IgD-negative memory B cell (primary cell): ENCODE results near the gene USP36. TPM values are rescaled to one million over a fixed set of nuclear protein-coding genes. Genes with fewer than 3 reads are reported as not detected.
A peak's percentile ranks its signal among the peaks of the same experiment; 100 is the strongest.

ENCODE experiments used
- H3K27ac Mint-ChIP-seq, 3 donors: one replicate each; pipeline ENCODE4 v1.8.0; 2020 to 2022; ENCODE audit warnings: mild to moderate bottlenecking in 3 of 3, mixed read lengths in 3 of 3, moderate library complexity in 1 of 3
- H3K27me3 Mint-ChIP-seq: one replicate; pipeline ENCODE4 v1.8.0; 2021; ENCODE audit warnings: mixed read lengths
- H3K36me3 Mint-ChIP-seq: one replicate; pipeline ENCODE4 v1.8.0; 2020; ENCODE audit warnings: mild to moderate bottlenecking, mixed read lengths
- H3K4me1 Mint-ChIP-seq, 3 donors: one replicate each; pipeline ENCODE4 v1.8.0; 2020 to 2022; ENCODE audit warnings: mixed read lengths in 3 of 3, mild to moderate bottlenecking in 1 of 3
- H3K4me3 Mint-ChIP-seq, 4 donors: one replicate each; pipeline ENCODE4 v1.8.0; 2020 to 2022; ENCODE audit warnings: mild to moderate bottlenecking in 4 of 4, mixed read lengths in 4 of 4, moderate library complexity in 3 of 4
- H3K9me3 Mint-ChIP-seq, 3 donors: one replicate each; pipeline ENCODE4 v1.8.0; 2020 to 2021; ENCODE audit warnings: mixed read lengths in 3 of 3, mild to moderate bottlenecking in 1 of 3
- polyA plus RNA-seq: library from polyadenylated mRNA; unstranded; fragments of 300-500 nt; fragmentation: Illumina TruSeq; gene quantifications from one replicate; pipeline ENCODE4 v1.2.3, GENCODE V29; 2021

The USP36 gene
- polyA plus RNA-seq, 1 donor from 2014 or later, result 28.8 TPM

DNA sequence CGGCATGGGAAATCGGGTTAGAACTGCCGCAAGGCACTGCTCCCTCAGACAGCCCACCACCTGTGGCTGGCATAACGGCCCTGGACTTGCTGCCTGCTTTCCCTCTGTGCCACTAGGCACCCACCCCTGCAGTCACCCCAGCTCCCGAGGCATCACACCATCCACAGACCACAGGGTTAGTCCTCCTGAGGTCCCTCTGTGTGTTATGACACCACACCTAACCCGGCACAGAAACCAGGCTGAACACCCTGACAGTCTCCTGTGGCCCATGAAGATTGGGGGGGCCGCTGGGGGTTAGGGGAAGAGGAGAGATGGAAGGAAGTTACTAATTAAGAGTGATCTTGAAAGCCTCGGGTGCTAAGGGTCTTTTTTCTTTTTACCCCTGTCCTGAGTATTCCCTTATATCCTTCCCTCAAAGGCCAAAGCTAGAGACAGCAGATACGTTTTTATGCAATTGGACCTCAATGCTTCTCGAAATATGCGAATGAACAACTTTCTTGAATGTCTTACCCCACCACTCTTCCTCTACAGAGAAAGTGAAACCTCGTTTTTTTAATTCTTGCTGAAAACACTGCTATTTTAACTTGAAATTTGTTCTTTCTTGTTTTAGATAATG lies 65.5 kb downstream of the USP36 start:
- H3K27me3 Mint-ChIP-seq, result no peaks in the 10 kb centered on the region
- H3K9me3 Mint-ChIP-seq, result no peaks in the 10 kb centered on the region
- H3K4me1 Mint-ChIP-seq, result peaks cover 45 to 52% (median 50%) of the 10 kb centered on the region in 3 donors
- H3K27ac Mint-ChIP-seq, result peak overlapping the region; percentile 92 to 97 (median 95)
- peaks cover 4% of the 10 kb centered on the region for H3K36me3 Mint-ChIP-seq
- H3K4me3 Mint-ChIP-seq, result peak overlapping the region; percentile 87 to 94 (median 92)

DNA sequence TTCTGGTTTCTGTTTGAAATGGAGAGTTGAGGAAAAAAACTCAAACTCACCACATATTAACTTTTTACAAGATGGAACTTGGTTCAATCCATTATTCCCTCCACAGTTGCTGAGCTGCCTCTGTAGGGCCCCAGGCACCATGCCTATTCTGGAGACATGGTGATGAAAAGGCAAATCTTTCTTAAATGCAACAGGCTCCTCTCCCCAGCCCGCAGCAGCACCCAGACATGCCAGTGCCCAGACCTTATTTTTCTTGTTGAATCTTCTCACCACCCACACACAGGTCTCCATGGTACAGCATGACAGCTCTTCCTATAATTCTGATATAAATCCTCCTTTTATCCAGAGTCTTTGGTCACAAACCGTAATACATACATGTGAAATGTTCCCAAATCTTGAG lies 66.2 kb downstream of the USP36 start:
- Mint-ChIP-seq H3K27ac (peak overlapping the region; percentile 92 to 97 (median 95)), H3K36me3 (peaks cover 3% of the 10 kb centered on the region), H3K9me3 (no peaks in the 10 kb centered on the region), H3K4me1 (peaks cover 39 to 46% (median 45%) of the 10 kb centered on the region in 3 donors), H3K27me3 (no peaks in the 10 kb centered on the region), H3K4me3 (peak overlapping the region; percentile 87 to 94 (median 92))

DNA sequence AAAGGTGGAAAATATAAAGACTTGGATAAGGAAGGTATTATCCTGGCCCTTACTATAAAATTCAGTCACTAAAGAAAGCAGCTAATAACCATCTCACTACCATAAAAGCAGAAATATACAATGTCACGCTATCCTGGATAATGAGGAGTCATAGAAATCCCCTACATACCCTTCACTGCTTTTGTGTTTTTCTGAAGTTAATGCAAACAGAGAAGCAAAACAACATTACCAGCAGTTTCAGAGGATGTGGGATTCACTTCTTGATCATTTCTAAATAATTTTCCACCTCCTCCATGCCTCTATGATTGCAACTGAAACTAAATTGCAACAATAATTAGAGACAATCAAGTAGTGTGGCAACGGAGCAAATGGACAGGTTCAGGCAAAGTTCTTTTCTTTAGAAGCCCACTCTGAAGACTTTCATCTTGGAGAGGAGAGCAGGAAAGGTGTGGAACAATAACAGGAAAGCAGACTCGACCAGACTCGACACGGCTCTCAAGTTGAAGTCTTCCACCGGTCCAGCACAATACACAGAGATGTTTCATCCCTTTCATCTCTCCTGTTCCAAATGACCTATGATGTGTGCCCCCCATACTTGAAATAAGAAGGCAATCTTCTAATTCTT lies 68.7 kb downstream of the USP36 start:
- Mint-ChIP-seq H3K27ac (peak overlapping the region; percentile 85 to 95 (median 92)), H3K27me3 (no peaks in the 10 kb centered on the region), H3K36me3 (peaks cover 3% of the 10 kb centered on the region), H3K4me3 (peak overlapping the region; percentile 54 to 90 (median 86)), H3K9me3 (no peaks in the 10 kb centered on the region), H3K4me1 (peaks cover 32 to 37% (median 33%) of the 10 kb centered on the region in 3 donors)

DNA sequence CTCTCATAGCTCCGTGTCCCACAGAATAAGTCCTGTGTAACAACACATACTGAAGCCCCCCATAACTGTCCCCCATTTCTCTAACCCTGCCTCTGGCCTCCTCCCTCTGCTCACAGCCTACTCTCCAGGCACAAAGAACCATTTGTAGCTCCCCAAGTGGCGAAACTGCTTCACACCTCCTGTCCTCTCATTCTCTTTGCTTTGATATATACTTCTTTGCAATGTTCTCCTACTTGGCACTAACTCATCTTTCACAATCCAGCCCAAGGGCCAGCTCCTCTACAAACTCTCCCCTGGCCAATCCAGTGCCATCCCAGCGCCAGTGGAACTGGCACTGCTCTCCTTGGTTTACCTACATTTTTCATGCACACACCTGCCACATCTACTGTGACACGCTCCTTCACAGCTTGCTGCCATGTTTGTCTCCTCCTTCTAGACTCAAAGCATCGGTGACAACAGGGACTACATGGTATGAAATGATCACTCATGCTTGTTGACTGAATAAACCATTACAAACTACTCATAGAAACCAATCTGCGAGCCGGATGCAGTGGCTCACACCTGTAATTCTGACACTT lies 71.3 kb downstream of the USP36 start:
- no peak overlapping the region for H3K4me3 Mint-ChIP-seq
- H3K27me3 Mint-ChIP-seq, result no peaks in the 10 kb centered on the region
- H3K36me3 Mint-ChIP-seq, result peaks cover 7% of the 10 kb centered on the region
- no peak overlapping the region for H3K27ac Mint-ChIP-seq
- H3K9me3 Mint-ChIP-seq, result no peaks in the 10 kb centered on the region
- H3K4me1 Mint-ChIP-seq, result peaks cover 29 to 33% (median 30%) of the 10 kb centered on the region in 3 donors

DNA sequence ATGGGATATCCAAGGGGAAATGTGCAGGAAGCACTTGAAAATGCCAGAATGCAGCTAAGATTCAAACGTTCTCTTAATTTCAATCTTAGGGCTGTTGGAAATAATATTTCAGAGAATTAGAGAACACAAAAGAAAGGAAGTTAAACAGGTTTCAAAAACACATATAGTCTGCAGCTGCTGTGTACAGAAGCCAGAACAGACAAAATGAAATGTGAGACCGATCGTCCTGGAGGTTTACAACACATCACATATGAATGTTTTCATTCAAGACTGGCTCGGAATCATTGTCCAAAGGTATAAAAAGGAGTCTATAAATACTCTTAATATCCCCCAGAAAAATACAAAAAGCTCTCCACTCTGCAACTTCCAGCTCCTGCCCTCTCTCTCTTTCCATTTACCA lies 72.8 kb downstream of the USP36 start:
- H3K36me3 Mint-ChIP-seq, result peaks cover 8% of the 10 kb centered on the region
- no peak overlapping the region for H3K4me3 Mint-ChIP-seq
- H3K4me1 Mint-ChIP-seq, result peaks cover 27 to 31% (median 29%) of the 10 kb centered on the region in 3 donors
- H3K27ac Mint-ChIP-seq, result no peak overlapping the region
- no peaks in the 10 kb centered on the region for H3K9me3 Mint-ChIP-seq
- no peaks in the 10 kb centered on the region for H3K27me3 Mint-ChIP-seq

DNA sequence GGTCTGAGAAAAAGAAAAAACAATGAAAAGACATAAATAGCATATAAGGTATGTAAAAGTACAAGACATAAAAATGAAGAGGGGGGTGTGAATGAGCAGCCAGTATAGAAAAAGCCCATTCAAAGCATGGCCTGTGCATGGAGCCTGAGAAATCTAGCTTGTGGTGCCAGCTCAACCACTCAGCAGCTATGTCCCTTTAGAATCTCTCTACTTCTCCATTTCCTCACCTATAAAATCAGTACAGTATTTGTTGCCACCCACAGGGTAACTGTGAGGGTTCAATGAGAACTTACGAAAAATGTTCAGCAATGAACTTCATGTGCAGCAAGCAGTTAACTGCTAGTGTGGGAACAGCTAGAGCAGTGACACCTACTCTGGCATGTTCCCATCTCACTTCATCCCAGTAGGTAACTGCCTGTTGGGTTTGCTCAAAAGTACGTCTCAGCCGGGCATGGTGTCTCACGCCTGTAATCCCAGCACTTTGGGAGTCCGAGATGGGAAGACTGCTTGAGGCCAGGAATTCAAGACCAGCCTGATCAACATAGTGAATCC lies 73.8 kb downstream of the USP36 start:
- Mint-ChIP-seq H3K27ac (no peak overlapping the region), H3K27me3 (no peaks in the 10 kb centered on the region), H3K4me1 (peaks cover 29 to 32% (median 29%) of the 10 kb centered on the region in 3 donors), H3K9me3 (no peaks in the 10 kb centered on the region), H3K4me3 (no peak overlapping the region), H3K36me3 (peaks cover 5% of the 10 kb centered on the region)

DNA sequence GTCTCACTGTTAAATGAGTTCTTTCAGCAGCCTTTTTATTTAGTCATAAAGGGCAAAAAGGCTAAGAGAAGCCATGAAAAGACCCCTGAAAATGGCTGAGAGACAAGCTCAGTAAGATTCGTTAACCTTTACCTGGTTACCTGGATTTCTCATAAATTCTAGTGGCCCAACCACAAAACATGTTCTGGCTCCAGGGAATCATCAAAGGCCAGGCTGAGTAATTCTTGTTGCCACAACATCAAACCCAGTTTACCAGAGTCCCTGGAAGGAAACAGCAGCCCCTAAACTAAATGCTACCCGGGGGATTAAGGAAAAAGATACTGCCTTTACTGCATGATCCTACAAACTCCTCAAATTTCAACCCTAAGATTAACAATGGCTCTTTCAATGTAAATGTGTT lies 74.4 kb downstream of the USP36 start:
- H3K4me3 Mint-ChIP-seq, result no peak overlapping the region
- no peaks in the 10 kb centered on the region for H3K9me3 Mint-ChIP-seq
- H3K36me3 Mint-ChIP-seq, result peaks cover 5% of the 10 kb centered on the region
- H3K27ac Mint-ChIP-seq, result no peak overlapping the region
- no peaks in the 10 kb centered on the region for H3K27me3 Mint-ChIP-seq
- H3K4me1 Mint-ChIP-seq, result peaks cover 25 to 32% (median 27%) of the 10 kb centered on the region in 3 donors

DNA sequence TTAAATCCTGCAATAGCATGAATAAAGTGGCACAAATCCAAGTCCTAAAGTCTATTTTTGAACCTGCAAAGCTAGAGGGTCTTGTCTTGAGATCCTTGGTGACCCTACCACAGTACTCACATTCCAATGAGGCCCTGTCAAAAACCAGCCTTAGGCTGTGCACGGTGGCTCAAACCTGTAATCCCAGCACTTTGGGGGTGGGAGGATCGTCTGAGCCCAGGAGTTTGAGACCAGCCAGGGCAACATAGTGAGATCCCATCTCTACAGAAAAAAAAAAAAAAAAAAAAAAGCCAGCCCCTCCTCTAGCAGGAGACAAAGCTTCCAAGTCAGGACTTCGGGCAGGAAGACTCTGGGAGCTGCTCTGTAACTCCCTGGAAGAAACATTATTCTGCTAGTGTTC lies 74.8 kb downstream of the USP36 start:
- Mint-ChIP-seq H3K27me3 (no peaks in the 10 kb centered on the region), H3K36me3 (peaks cover 5% of the 10 kb centered on the region), H3K9me3 (no peaks in the 10 kb centered on the region), H3K27ac (peak overlapping the region in 1 of 3 donors; percentile 59), H3K4me3 (no peak overlapping the region), H3K4me1 (peaks cover 25 to 35% (median 27%) of the 10 kb centered on the region in 3 donors)

DNA sequence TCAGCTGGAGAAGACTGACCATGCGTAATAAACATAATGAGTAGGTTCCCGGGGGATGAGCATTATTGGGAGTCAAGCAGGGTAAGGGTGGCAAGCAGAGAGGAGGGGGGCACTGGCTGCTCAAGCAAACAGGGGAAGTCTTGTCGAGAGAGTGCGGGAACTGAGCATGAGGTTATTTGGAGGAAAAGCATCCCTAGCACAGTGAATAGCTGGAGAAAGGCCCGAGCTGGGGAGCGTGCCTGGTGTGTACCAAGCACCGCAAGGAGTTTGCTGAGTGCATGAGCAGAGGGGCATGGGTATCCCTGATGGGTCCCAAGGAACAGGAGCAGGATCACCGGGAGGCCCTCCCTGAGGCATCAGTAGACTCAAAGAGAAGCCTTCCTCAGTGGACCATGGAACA lies 75.7 kb downstream of the USP36 start:
- Mint-ChIP-seq H3K27me3 (no peaks in the 10 kb centered on the region), H3K4me3 (peak overlapping the region in 3 of 4 donors; percentile 13 to 65 (median 28)), H3K36me3 (peaks cover 5% of the 10 kb centered on the region), H3K9me3 (no peaks in the 10 kb centered on the region), H3K4me1 (peaks cover 28 to 35% (median 28%) of the 10 kb centered on the region in 3 donors), H3K27ac (peak overlapping the region in 2 of 3 donors; percentile 51 to 53)

DNA sequence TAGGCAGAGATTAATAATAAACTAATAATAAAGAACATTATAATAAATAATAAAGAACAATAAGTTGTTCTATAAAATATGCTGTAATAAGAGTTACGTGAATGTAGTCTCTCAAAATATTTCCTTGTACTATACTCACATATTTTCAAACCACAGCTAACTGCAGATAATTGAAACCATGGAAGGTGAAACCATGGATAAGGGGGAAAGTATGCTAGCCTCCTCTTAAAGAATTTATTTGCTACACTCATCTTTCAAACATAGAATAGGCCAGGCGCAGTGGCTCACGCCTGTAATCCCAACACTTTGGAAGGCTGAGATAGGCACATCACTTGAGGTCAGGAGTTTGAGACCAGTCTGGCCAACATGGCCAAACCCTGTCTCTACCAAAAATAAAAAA lies 77.1 kb downstream of the USP36 start:
- H3K4me1 Mint-ChIP-seq, result peaks cover 40 to 48% (median 40%) of the 10 kb centered on the region in 3 donors
- no peaks in the 10 kb centered on the region for H3K27me3 Mint-ChIP-seq
- peaks cover 8% of the 10 kb centered on the region for H3K36me3 Mint-ChIP-seq
- no peak overlapping the region for H3K4me3 Mint-ChIP-seq
- no peaks in the 10 kb centered on the region for H3K9me3 Mint-ChIP-seq
- H3K27ac Mint-ChIP-seq, result peak overlapping the region in 1 of 3 donors; percentile 3

DNA sequence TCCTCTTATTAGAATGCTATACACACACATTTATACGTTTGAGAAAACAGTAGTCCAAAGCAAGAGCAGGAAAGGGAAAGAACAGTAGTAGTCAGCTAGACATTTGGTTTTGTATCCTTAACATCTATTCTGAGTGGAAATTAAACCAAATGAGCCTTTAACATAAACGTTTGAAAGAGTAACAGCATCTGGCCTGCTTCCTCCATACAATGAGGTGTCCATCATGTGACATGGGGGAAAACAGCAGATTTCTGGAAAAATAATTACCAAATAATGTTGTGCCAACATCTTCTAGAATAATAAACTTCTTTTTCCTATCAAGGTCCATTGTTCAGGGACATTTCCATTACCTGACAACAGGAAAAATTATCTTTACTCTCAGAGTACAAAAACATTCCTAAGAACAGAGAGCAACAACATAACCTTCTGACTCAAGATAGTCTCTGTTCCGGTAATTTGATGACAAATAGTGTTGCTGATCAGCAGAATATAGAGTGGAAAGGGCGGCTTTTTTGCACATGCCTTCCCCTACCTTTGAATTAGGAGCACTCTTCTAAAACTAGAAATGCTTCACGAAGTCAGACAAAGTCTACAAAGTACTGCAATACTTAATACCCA lies 78.7 kb downstream of the USP36 start:
- Mint-ChIP-seq H3K27me3 (no peaks in the 10 kb centered on the region), H3K27ac (peak overlapping the region; percentile 63 to 87 (median 86)), H3K9me3 (no peaks in the 10 kb centered on the region), H3K36me3 (peaks cover 9% of the 10 kb centered on the region), H3K4me3 (peak overlapping the region in 3 of 4 donors; percentile 7 to 53 (median 51)), H3K4me1 (peaks cover 41 to 58% (median 51%) of the 10 kb centered on the region in 3 donors)

DNA sequence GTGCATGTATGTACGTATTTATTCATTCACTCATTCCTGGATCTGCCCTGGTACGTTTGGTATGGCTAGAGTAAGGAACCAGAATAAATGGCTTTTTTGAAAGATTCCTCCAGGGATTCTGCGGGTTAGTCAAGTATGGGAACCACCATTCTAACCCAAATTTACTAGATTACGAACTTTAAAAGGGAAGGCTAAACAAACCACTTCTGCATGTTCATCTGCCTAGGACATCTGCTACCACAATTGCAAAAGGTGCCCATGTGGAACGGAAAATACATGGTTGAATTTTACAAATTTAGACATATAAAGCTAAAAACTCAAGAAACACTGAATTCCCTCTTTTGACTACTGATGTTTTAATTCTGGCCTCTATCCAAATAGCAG lies 80.7 kb downstream of the USP36 start:
- H3K9me3 Mint-ChIP-seq, result no peaks in the 10 kb centered on the region
- H3K36me3 Mint-ChIP-seq, result peaks cover 9% of the 10 kb centered on the region
- H3K27ac Mint-ChIP-seq, result peak overlapping the region; percentile 94 to 99 (median 97)
- no peaks in the 10 kb centered on the region for H3K27me3 Mint-ChIP-seq
- H3K4me3 Mint-ChIP-seq, result peak overlapping the region; percentile 72 to 88 (median 80)
- H3K4me1 Mint-ChIP-seq, result peaks cover 43 to 63% (median 58%) of the 10 kb centered on the region in 3 donors

DNA sequence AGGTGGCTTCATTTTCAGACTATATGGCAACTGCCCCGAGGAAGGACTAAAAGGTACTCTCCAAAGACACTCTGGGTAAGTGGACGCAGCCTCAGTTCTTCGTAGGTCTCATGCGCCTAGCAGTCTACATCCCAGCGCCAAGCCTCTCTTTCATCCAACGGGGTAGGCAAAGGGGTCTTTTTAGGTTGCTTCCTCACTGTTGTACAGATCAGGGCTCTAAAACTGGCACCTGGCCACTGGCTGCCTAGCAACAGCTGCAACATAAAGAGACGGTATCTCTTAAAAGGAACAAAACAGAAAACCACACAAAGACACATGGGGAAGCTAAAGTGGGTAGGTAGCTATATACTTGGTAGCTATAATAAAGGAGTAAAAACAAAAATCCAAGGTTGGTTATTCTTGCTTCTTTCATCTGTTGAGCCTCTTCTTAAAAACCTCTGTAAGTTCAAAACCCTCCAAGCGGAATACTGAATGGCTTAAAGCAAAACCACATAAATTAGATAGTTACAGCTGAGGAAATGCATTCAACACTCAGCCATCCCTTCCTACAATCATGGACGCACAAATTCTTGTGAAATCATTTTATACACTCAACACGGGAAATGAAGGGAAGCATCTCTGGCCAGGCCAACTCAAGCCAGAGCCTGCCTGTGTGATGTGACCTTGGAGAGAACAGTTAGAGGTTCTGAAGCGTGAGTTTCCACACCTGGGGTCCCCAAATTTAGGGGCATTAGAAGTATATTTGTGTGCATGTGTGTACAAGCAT lies 81.2 kb downstream of the USP36 start:
- H3K36me3 Mint-ChIP-seq, result peaks cover 5% of the 10 kb centered on the region
- H3K4me1 Mint-ChIP-seq, result peaks cover 37 to 59% (median 55%) of the 10 kb centered on the region in 3 donors
- H3K4me3 Mint-ChIP-seq, result peak overlapping the region; percentile 72 to 88 (median 80)
- H3K27ac Mint-ChIP-seq, result peak overlapping the region; percentile 94 to 99 (median 97)
- no peaks in the 10 kb centered on the region for H3K27me3 Mint-ChIP-seq
- H3K9me3 Mint-ChIP-seq, result no peaks in the 10 kb centered on the region
